ENCODE data around the gene MPZL1.
"Not testable (repeated sequence)": the region's sequence is repeated elsewhere in the genome, so short reads cannot be mapped to it uniquely, and the experiment has no call there.

Gene MPZL1

GRCh38 chr1:167714439-167715156 lies 7.2 kb upstream of the MPZL1 start:
- H3K4me3 ChIP-seq (replicated peaks in 1 of 2; ENCODE audit: low read depth in 2 of 2, low read length in 2 of 2), result peak overlapping the region; percentile 66 to 86
- peak; percentile 91 for DNase-seq (ENCODE audit: low read depth in 2 of 2)
- no peak for TF ChIP-seq CTCF (IDR thresholded peaks at IDR 0.05; ENCODE audit: low read depth, low read length)

GRCh38 chr1:167715157-167715999 lies 6.4 kb upstream of the MPZL1 start:
- H3K4me3 ChIP-seq (replicated peaks in 1 of 2; ENCODE audit: low read depth in 2 of 2, low read length in 2 of 2), result peak overlapping the region; percentile 66 to 86
- TF ChIP-seq CTCF (IDR thresholded peaks at IDR 0.05; ENCODE audit: low read depth, low read length), result peak; percentile 85
- peak; percentile 92 to 94 for DNase-seq (ENCODE audit: low read depth in 2 of 2)

GRCh38 chr1:167716000-167716271 lies 5.8 kb upstream of the MPZL1 start:
- DNase-seq (ENCODE audit: low read depth in 2 of 2), result no peak
- H3K4me3 ChIP-seq (replicated peaks in 1 of 2; ENCODE audit: low read depth in 2 of 2, low read length in 2 of 2), result peak overlapping the region; percentile 47 to 58
- TF ChIP-seq CTCF (IDR thresholded peaks at IDR 0.05; ENCODE audit: low read depth, low read length), result no peak

- H3K4me3 ChIP-seq (replicated peaks in 1 of 2; ENCODE audit: low read depth in 2 of 2, low read length in 2 of 2), result no peak overlapping the region
- DNase-seq (ENCODE audit: low read depth in 2 of 2), result no peak
- no peak for TF ChIP-seq CTCF (IDR thresholded peaks at IDR 0.05; ENCODE audit: low read depth, low read length)
Observed at GRCh38 chr1:167717351-167717750, 4.4 kb upstream of the MPZL1 start.

- TF ChIP-seq CTCF (IDR thresholded peaks at IDR 0.05; ENCODE audit: low read depth, low read length), result no peak
- no peak overlapping the region for H3K4me3 ChIP-seq (replicated peaks in 1 of 2; ENCODE audit: low read depth in 2 of 2, low read length in 2 of 2)
- DNase-seq (ENCODE audit: low read depth in 2 of 2), result no peak
Observed at GRCh38 chr1:167718914-167719691, 2.7 kb upstream of the MPZL1 start.

GRCh38 chr1:167719715-167720421 lies 1.9 kb upstream of the MPZL1 start:
- not testable (repeated sequence) for DNase-seq (ENCODE audit: low read depth in 2 of 2)

More at GRCh38 chr1:167719715-167720421, 1.9 kb upstream of the MPZL1 start:
- H3K4me3 ChIP-seq (replicated peaks in 1 of 2; ENCODE audit: low read depth in 2 of 2, low read length in 2 of 2), result not testable (repeated sequence)
